Neural cell (in vitro differentiated cells): ENCODE results near the gene MN1.

Experiments used
- CTCF ChIP-seq: fragments of 450-650 bp; IDR thresholded peaks from 2 replicates; pipeline ENCODE4 v1.5.1; 2014; ENCODE audit warnings: antibody characterized with exemption, mild to moderate bottlenecking, moderate library complexity; ENCODE audit not compliant: poor library complexity, severe bottlenecking
- EP300 ChIP-seq: fragments of 450-650 bp; conservative IDR thresholded peaks from 2 replicates; pipeline ENCODE4 v1.6.1; 2014; ENCODE audit warnings: antibody characterized with exemption, mild to moderate bottlenecking, moderate library complexity; ENCODE audit not compliant: poor library complexity, severe bottlenecking
- MXI1 ChIP-seq: fragments of 450-650 bp; conservative IDR thresholded peaks from 2 replicates; pipeline ENCODE4 v1.6.1; 2014; ENCODE audit warnings: antibody characterized with exemption, mild to moderate bottlenecking; ENCODE audit not compliant: poor library complexity, severe bottlenecking

- TF ChIP-seq EP300 (no peak), CTCF (no peak), MXI1 (no peak)
Observed at GRCh38 chr22:27775758-27776649, 25.6 kb downstream of the MN1 start.
